Epithelial cell of proximal tubule (primary cell): Measurements from ENCODE around the gene MAP1LC3A. TPM values are rescaled to one million over a fixed set of nuclear protein-coding genes. Genes with fewer than 3 reads are reported as not detected.
A peak's percentile ranks its signal among the peaks of the same experiment; 100 is the strongest.

ENCODE experiments used
- DNase-seq: peaks from one replicate; pipeline ENCODE4 v3.0.0-alpha.2; 2011; ENCODE audit warnings: low read depth
- H3K4me3 ChIP-seq: 2 replicates; pipeline ENCODE4 v1.5.1; 2011; ENCODE audit warnings: low read depth, mild to moderate bottlenecking, low read length
- CTCF ChIP-seq: conservative IDR thresholded peaks from 2 replicates; pipeline ENCODE4 v1.5.1; 2012; ENCODE audit warnings: low read depth, mild to moderate bottlenecking, low read length
- total RNA-seq: library from RNA; depleted of rRNA; stranded (reverse); fragments of >200 nt; gene quantifications from 2 replicates; pipeline ENCODE4 v1.2.3, GENCODE V29; 2015

Gene MAP1LC3A
- total RNA-seq, 1 donor from 2014 or later, result 28.3 TPM

GRCh38 chr20:34525342-34525708 is 33.2 kb upstream of the MAP1LC3A start:
- no peak for TF ChIP-seq CTCF
- no peak overlapping the region for H3K4me3 ChIP-seq
- no peak for DNase-seq

DNA sequence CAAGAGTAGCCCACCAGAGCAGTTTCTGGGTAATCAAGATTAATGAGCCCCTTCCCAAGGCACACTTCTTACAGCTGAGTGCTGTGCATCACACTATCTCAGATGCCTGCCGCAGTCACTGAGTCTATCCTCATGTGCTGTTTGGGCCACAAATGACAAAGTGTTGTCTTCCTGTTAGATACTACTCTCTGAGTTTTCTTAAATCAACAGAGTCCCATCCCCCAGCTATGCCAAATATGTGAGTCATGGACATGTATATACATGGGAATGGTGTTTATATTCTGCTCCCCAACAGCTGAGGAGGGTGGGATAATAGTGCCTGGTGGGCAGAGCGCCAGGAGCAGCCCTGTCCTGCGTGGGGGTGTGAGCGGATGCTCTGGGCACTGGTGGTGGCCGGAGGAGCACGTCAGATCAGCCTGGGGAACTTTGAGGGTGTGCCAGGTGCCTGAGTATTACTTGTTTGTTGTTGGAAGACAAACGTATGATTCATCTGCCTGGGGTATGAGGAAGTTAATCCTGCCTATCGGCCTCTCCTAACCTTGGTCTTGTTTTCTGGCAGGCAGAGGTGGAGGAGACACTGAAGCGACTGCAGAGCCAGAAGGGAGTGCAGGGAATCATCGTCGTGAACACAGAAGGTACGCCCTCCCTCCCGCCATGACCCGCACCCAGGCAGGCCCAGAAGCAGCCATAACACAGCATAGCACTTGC is 32.7 kb upstream of the MAP1LC3A start:
- TF ChIP-seq CTCF, result no peak
- no peak overlapping the region for H3K4me3 ChIP-seq
- peak; percentile 97 for DNase-seq

GRCh38 chr20:34526466-34526865 is 32.1 kb upstream of the MAP1LC3A start:
- no peak for TF ChIP-seq CTCF
- H3K4me3 ChIP-seq, result no peak overlapping the region
- DNase-seq, result no peak

- no peak for DNase-seq
- no peak for TF ChIP-seq CTCF
- H3K4me3 ChIP-seq, result no peak overlapping the region
These were observed 31.5 kb upstream of the MAP1LC3A start for GRCh38 chr20:34527016-34527415.

DNA sequence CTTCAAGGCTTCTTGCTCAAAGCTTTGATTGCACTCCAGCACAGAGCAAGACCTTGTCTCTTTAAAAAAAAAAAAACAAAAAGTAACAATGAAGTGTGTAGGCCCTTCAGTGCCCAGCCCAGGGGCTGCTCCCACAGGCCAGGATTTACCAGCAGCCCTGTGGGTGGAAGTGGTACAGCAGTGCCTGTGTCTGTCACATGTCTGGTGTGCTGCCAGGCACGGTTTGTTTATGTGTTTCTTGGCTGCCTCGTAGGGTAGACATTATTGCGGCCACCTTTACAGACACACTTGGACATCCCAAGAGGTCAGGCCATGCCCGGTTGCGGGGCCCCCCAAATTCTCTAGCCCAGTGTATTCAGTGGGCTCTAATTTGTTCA is 29.6 kb upstream of the MAP1LC3A start:
- H3K4me3 ChIP-seq, result no peak overlapping the region
- TF ChIP-seq CTCF, result peak; percentile 14
- no peak for DNase-seq

DNA sequence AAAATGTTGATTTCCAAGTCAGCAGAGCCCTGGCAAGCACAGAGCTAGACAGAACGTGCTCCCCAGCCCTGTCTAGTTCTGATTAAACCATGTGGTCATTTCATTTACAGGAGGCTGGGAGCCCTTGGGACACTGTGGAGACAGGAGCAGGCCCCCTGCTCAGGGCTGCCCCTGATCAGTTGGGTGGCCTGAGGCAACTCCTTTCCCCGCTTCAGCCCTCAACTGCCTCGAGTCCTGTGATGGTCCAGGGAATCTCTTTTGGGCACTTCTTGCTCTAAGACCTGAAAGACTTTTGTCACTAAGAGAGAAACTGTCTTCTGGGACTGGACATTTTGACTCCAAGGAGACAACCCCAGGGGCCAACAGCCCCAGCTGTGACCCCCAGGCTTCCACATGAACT is 28.8 kb upstream of the MAP1LC3A start:
- H3K4me3 ChIP-seq, result no peak overlapping the region
- TF ChIP-seq CTCF, result no peak
- DNase-seq, result no peak

- no peak for TF ChIP-seq CTCF
- DNase-seq, result no peak
- no peak overlapping the region for H3K4me3 ChIP-seq
These were observed 28.2 kb upstream of the MAP1LC3A start for GRCh38 chr20:34530342-34530741.
